ENCODE measurements around the gene HID1.
"Not testable (repeated sequence)": the region's sequence is repeated elsewhere in the genome, so short reads cannot be mapped to it uniquely, and the experiment has no call there.

The HID1 gene

GRCh38 chr17:74922694-74923537, 49.6 kb downstream of the HID1 start, which contains the start of gene USH1G:
Gene USH1G, minus strand, starts transcription at chr17:74923255. Its CDS starts 182 bp downstream, at chr17:74923073.
- DNase-seq (ENCODE audit: low read depth) = no peak

DNA sequence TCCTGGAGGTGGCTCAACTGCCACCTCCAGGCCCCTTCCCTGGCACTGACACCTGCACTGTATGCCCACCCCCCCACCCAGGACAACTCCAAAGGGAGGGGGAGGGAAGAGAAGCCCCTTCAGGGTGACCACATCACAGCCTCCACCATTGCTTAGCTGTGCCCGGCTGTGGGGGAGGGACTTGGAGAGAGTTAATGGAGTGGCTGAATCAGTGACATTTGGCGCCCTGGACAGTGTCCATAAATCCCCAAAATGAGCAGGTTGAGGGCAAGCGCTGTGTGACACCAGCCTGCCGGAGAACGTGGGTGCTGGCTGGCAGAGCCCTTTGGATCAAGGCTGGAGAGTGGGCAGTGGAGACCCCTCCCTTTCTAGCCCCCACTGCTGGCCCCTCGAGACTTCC, 50.4 kb downstream of the HID1 start:
- no peak for DNase-seq (ENCODE audit: low read depth)

DNA sequence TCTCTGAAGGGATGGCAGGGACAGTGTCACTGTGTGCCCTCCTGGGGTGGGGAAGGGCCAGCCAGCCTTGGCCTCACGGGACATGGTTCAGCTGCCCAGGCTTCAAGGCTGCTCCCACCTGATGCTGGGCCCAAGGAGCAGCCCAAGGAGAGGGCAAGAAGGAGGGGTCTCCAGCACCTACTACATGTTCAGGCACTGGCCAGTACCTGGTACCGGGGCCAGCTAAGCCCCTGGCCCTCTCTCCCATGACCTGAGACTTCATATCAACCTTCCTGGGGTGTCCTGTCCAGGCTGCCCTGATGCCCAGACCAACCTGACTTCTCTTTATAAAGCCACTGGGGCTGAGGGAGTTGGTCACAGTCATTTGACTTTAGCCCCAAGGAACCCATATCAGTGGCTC, 50.8 kb downstream of the HID1 start:
- no peak for DNase-seq (ENCODE audit: low read depth)

DNA sequence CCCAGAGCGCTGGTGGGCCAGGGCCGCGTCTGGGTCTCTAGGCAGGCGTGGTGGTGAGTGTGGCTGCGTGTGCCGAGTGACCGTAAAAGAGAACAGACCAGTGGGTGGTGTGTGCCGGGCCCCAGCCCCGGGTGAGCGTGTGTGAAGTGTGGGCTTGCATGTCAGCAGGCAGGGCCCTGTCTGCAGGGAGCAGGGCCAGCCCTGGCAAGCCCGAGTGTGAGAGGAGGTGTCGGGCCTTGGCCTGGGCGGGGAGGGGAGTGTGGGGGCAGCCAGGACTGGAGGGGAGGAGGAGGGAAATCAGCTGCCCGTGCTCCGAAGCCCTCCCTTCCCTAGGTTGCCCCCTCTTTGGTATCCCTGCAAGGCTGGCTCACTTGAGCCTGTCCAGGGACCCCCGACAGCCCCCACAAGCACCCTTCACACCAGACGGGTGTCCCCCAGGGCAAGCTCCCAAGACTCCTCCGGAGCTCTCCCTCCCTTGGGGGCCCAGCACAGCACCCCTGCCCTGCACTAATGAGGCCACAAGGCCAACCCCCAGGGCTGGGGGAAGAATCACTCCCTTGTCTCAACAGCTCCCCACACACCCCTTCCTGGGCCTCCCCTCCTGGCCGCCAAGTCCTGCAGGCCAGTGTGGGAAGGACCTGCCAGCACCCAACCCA, 51.4 kb downstream of the HID1 start:
- no peak for DNase-seq (ENCODE audit: low read depth)

DNA sequence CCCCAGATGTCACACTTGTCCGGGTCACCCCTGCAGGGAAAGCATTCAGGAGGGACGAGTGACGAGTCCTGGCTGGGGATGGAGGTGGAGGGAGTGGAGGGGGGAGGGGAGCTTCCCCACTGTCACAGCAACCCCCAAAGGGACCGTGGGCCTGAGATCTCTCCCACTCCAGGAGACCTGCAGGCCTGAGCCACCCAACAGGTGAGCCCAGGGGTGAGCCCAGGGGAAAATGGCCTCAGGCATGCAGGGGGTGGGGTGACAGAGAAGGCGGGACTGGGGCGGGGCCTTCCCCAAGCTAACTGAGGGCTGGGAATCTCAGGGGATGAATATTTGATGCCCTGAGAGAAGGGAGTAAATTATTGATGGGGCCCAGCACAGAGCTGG, 51.9 kb downstream of the HID1 start:
- DNase-seq (ENCODE audit: low read depth) = no peak

- no peak for DNase-seq (ENCODE audit: low read depth)
Observed at GRCh38 chr17:74920306-74920620, 52.3 kb downstream of the HID1 start.

DNA sequence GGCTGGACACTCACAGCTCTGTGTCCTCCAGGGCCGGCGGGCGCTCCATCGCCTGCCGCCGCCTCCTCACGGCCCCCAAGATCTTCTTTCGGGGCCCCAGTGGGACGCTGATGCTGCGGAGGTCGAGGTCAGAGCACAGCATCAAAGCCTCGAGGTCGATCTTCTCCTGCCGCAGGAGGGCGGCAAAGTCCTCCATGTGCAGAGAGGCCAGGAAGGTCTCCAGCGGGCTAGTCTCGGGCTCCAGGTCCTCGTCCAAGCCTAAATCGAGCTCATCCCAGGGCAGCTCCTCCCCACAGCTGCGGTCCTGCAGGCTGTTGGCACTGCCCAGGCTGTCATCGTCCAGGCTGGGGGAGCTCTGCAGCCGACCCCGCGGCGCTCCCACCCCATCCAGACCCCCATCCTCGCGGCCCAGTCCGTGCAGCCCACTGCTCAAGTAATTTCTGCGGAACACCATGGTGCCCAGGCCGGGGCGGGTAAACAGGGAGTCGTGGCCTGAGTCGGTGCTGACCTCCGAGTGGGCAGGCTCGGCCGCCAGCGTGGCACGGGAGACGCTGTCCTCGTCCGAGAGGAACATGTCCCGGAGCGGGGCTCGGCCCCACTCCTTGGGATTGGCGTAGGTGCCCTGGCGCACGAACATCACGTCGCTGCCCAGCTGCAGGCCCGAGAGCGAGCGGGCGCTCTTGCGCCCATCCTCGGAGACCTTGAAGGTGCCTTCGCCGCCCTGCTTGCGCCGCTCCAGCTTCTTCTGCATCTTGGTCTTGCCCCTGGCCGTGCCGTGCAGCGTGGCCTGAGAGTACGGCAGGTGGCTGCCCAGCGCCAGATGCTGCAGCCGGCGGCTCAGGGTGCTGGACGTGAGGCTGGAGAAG, 52.9 kb downstream of the HID1 start:
- DNase-seq (ENCODE audit: low read depth) = no peak

- DNase-seq (ENCODE audit: low read depth) = no peak
Observed at GRCh38 chr17:74918906-74919305, 53.7 kb downstream of the HID1 start.

GRCh38 chr17:74917430-74917829, 55.1 kb downstream of the HID1 start:
- no peak for DNase-seq (ENCODE audit: low read depth)

GRCh38 chr17:74916851-74917199, 55.7 kb downstream of the HID1 start:
- DNase-seq (ENCODE audit: low read depth) = no peak

DNA sequence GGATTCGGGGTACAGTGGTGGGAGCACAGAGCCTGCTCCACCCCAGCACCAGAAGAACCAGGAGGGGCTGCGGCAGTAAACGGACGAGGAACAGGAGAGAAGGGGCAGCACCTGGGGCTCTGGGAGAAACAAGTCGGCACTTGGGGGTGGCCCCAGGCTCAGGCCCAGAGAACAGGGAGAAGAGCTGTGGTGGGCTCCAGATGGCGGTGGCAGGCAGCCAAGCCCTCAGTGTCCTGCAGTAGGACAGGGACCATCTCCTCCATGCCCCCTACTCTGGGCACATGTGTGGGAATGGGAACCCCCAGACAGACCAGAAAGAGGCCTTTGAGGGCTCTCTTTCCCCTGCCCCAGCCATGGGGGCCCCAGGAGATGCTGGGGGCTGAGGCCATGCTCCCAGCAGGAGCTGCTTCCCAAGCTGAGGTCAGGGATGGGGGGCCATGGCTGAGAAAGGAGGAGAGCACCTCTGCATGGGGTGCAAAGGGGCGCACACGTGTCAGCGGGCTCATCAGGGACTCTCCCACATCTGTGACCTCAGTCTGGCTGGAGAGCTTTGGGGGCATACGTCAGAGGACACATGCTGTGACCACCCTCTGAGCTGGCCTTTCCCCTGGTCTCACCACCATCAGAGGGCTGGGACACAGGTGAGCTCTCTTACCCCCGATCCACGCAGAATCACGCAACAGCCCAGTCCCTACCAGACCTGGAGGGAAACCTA, 56.3 kb downstream of the HID1 start:
- DNase-seq (ENCODE audit: low read depth) = no peak

GRCh38 chr17:74911423-74911822, 61.1 kb downstream of the HID1 start:
- DNase-seq (ENCODE audit: low read depth) = not testable (repeated sequence)

DNA sequence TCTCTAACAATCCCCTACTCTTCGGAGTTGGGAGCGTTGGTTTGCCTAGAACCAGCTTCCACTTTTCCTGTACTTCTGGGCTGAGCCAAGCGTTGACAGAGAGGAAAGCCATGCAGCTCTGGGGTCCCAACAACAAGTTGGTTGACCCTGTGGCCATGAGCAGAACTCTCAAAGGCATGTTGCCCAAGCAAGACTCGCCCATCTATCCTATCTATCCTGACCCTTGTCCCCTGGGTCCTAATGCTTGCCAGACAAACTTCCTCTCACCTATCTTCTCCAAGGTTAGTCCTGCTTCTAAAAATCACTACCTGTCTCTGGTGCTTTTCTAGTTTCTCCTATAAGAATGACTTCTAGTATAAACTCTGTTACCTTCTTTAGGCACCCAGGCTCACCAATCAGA, 63.5 kb downstream of the HID1 start:
- DNase-seq (ENCODE audit: low read depth) = not testable (repeated sequence)

GRCh38 chr17:74907012-74907411, 65.5 kb downstream of the HID1 start:
- DNase-seq (ENCODE audit: low read depth) = no peak

GRCh38 chr17:74906214-74906793, 66.3 kb downstream of the HID1 start:
- not testable (repeated sequence) for DNase-seq (ENCODE audit: low read depth)

GRCh38 chr17:74904687-74905409, 67.7 kb downstream of the HID1 start:
- no peak for DNase-seq (ENCODE audit: low read depth)

DNA sequence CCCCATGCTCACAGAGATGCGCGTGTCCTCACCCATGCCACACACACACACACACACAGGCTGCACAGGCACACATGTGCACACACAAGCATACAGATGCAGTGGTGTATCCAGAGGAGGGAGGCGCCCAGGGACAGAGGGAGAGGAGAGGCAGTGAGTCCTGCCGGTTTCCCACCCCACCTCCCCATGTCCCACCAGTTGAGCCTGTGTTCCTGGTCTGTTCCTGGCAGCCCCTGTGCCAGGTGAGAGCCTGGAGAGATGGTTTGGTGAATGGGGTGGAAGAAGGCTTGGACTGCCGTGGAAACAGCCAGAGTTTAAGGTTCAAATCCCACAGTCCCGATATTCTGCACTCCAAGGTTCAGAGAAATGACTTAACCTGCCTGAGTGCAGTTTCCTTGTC, 68.9 kb downstream of the HID1 start:
- DNase-seq (ENCODE audit: low read depth) = no peak

- DNase-seq (ENCODE audit: low read depth) = no peak
Observed at GRCh38 chr17:74903034-74903433, 69.5 kb downstream of the HID1 start.

DNA sequence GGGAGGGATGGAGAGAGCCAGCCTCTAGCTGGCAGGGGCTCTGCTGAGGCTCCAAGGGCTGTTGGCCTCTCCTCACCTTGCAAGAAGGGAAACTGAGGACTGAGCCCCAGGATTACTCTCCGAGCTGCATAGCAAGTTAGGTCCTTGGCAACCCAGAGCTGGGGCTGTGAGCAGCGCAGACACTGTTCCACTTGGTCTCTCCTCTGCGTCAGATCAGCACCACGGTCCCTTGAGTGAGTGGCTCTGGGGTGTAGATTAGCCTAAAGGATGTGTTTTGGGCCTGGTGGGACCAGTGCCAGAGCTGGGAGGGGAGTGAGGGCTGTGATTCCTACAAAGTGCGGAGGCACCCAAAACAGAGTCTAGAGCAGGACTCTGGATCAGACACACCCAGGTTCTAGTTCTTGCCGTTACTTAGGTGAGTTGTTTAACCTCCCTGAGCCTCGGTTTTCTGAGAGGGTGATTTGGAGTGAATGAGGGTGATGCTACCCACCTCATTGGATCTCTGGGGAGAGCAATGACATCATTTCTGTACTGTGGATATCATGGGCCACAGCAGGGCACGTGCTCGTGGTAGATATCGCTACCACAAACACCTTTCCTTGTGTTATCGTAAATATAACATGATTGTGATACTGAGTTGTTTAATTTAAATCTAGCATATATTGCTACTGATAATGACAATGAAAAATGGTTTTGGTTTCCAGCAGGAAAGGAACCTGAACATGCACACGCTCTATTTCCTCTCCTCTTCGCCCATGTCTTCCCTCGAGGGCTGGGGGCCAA, 71.0 kb downstream of the HID1 start:
- DNase-seq (ENCODE audit: low read depth) = no peak

Data from iris pigment epithelial cell (primary cell).